GM19240 (cell line): ENCODE measurements around the gene AGR2.

ENCODE experiments used
- DNase-seq: peaks from one replicate; pipeline ENCODE4 v3.0.0; 2011; ENCODE audit warnings: low spot score; ENCODE audit not compliant: insufficient read length

The AGR2 gene

GRCh38 chr7:16812542-16813231 lies 7.9 kb upstream of the AGR2 start:
- DNase-seq: no peak

- no peak for DNase-seq
Observed at GRCh38 chr7:16811551-16811950, 6.8 kb upstream of the AGR2 start.

- no peak for DNase-seq
Observed at GRCh38 chr7:16810573-16810972, 5.8 kb upstream of the AGR2 start.

- DNase-seq: no peak
Observed at GRCh38 chr7:16810112-16810511, 5.3 kb upstream of the AGR2 start.

- DNase-seq: no peak
Observed at GRCh38 chr7:16805441-16805840, 642 bp upstream of the AGR2 start.

- no peak for DNase-seq
Observed at GRCh38 chr7:16803881-16804673, 722 bp downstream of the AGR2 start.

- no peak for DNase-seq
Observed at GRCh38 chr7:16803125-16803524, 1.7 kb downstream of the AGR2 start.

- DNase-seq: no peak
Observed at GRCh38 chr7:16801579-16801978, 3.2 kb downstream of the AGR2 start.

GRCh38 chr7:16801111-16801542 lies 3.7 kb downstream of the AGR2 start:
- DNase-seq: no peak

GRCh38 chr7:16795624-16796023 lies 9.2 kb downstream of the AGR2 start:
- DNase-seq: no peak

GRCh38 chr7:16794986-16795385 lies 9.8 kb downstream of the AGR2 start:
- no peak for DNase-seq

GRCh38 chr7:16791905-16792698 lies 12.7 kb downstream of the AGR2 start:
- DNase-seq: no peak

GRCh38 chr7:16791071-16791470 lies 13.7 kb downstream of the AGR2 start:
- no peak for DNase-seq

GRCh38 chr7:16787127-16787526 lies 17.7 kb downstream of the AGR2 start:
- no peak for DNase-seq

- DNase-seq: no peak
Observed at GRCh38 chr7:16786257-16786656, 18.5 kb downstream of the AGR2 start.

GRCh38 chr7:16785846-16786245 lies 19.0 kb downstream of the AGR2 start:
- no peak for DNase-seq

- DNase-seq: no peak
Observed at GRCh38 chr7:16785321-16785720, 19.5 kb downstream of the AGR2 start.

- no peak for DNase-seq
Observed at GRCh38 chr7:16780596-16780995, 24.2 kb downstream of the AGR2 start.

- no peak for DNase-seq
Observed at GRCh38 chr7:16779051-16779450, 25.7 kb downstream of the AGR2 start.

- no peak for DNase-seq
Observed at GRCh38 chr7:16778476-16778875, 26.3 kb downstream of the AGR2 start.

- DNase-seq: no peak
Observed at GRCh38 chr7:16776053-16776452, 28.7 kb downstream of the AGR2 start.

- DNase-seq: no peak
Observed at GRCh38 chr7:16774986-16775385, 29.8 kb downstream of the AGR2 start.
